HEK293T (cell line): ENCODE results near the gene CDC25B.
"Not testable (repeated sequence)": the region's sequence is repeated elsewhere in the genome, so short reads cannot be mapped to it uniquely, and the experiment has no call there.

Experiments
- CTCF ChIA-PET: fragments of 350-600 bp; formaldehyde crosslinking; extraction: SDS; loops from one replicate; lab custom pipeline; 2021; ENCODE audit warnings: antibody characterized with exemption, inconsistent platforms; lab: Yijun Ruan, JAX
- POLR2A ChIA-PET: fragments of 350-600 bp; formaldehyde crosslinking; extraction: SDS; loops from one replicate; lab custom pipeline; 2020; ENCODE audit warnings: antibody characterized with exemption, inconsistent platforms; lab: Yijun Ruan, JAX
- DNase-seq: peaks from one replicate; pipeline ENCODE4 v3.0.0; 2012; ENCODE audit warnings: mixed read lengths; ENCODE audit errors: extremely low spot score
- ARNT ChIP-seq: fragments of 450-650 bp; IDR thresholded peaks from 2 replicates; pipeline ENCODE4 v1.6.1; 2017; ENCODE audit warnings: mild to moderate bottlenecking
- BHLHE40 ChIP-seq: fragments of 450-650 bp; IDR thresholded peaks from 2 replicates; pipeline ENCODE4 v1.6.1; 2016; ENCODE audit warnings: mild to moderate bottlenecking, moderate library complexity, borderline replicate concordance
- CTBP1 ChIP-seq: fragments of 450-650 bp; IDR thresholded peaks from 2 replicates; pipeline ENCODE4 v1.6.1; 2016; ENCODE audit warnings: borderline replicate concordance
- ELF4 ChIP-seq: fragments of 450-650 bp; IDR thresholded peaks from 2 replicates; pipeline ENCODE4 v1.6.1; 2017; ENCODE audit warnings: antibody characterized with exemption
- FOXA1 ChIP-seq: fragments of 450-650 bp; IDR thresholded peaks from 2 replicates; pipeline ENCODE4 v1.6.1; 2016; ENCODE audit warnings: mild to moderate bottlenecking
- FOXK2 ChIP-seq: fragments of 450-650 bp; IDR thresholded peaks from 2 replicates; pipeline ENCODE4 v1.6.1; 2016; ENCODE audit warnings: mild to moderate bottlenecking
- FOXM1 ChIP-seq: fragments of 450-650 bp; IDR thresholded peaks from 2 replicates; pipeline ENCODE4 v1.6.1; 2017; ENCODE audit warnings: mild to moderate bottlenecking, borderline replicate concordance
- HDGF ChIP-seq: fragments of 450-650 bp; IDR thresholded peaks from 2 replicates; pipeline ENCODE4 v1.6.1; 2017; ENCODE audit warnings: antibody characterized with exemption, borderline replicate concordance
- L3MBTL2 ChIP-seq: fragments of 450-650 bp; conservative IDR thresholded peaks from 2 replicates; pipeline ENCODE4 v1.6.1; 2016; ENCODE audit warnings: mild to moderate bottlenecking
- LEF1 ChIP-seq: fragments of 450-650 bp; IDR thresholded peaks from 2 replicates; pipeline ENCODE4 v1.6.1; 2017; ENCODE audit warnings: mild to moderate bottlenecking, borderline replicate concordance
- NFRKB ChIP-seq: fragments of 450-650 bp; IDR thresholded peaks from 2 replicates; pipeline ENCODE4 v1.6.1; 2016; ENCODE audit warnings: mild to moderate bottlenecking, moderate library complexity
- SP1 ChIP-seq: fragments of 450-650 bp; IDR thresholded peaks from 2 replicates; pipeline ENCODE4 v1.6.1; 2017
- SUZ12 ChIP-seq: fragments of 450-650 bp; IDR thresholded peaks from 2 replicates; pipeline ENCODE4 v1.6.1; 2016; ENCODE audit warnings: mild to moderate bottlenecking
- TARDBP ChIP-seq: fragments of 450-650 bp; IDR thresholded peaks from 2 replicates; pipeline ENCODE4 v1.6.1; 2016
- ZNF384 ChIP-seq: fragments of 450-650 bp; IDR thresholded peaks from 2 replicates; pipeline ENCODE4 v1.6.1; 2016
- TF ChIP-seq, protein P1 (sequence below): fragments of 450-650 bp; IDR thresholded peaks from 2 replicates; pipeline ENCODE4 v1.6.1; 2016

The CDC25B gene

DNA sequence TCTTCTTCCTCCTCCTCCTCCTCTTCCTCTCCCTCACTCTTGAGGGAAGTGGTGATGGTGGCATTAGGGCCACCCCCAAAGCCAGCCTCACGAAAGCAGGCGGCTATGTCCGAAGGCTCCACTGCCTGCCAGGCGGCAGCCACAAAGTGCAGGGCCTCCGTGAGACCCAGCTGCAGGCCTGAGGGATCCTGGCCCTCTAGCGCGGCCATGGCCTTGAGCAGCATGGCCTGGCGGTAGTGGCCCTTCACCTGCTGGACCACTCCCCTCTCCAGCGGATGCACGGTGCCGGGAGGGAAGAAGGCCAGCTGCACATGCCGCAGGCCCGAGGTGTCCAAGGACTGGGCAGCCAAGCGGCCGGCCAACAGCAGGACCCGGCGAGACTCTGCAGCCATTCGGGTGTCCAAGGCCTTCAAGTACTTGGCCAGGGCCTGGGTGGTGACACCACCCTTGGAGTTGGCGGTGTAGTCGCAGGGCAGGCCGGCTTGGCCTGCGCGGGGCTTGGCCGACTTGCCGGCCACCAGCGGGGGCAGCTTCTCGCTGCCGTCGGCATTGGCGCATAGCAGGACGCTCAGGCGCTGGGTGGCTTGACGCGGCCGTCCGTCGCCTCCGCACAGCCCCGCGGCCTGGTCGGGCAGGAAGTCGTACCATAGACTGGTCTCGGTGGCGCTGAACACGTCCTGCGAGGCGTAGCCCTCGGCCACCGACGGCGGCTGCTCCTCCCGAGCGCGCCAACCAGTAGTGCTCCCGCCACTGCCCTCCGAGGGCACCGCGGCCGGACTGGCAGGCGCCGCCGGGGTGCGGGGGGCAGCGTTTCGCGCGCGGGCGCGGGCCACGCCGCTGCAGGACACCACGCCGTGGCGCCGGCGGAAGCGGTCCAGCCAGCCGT is 10.6 kb upstream of the CDC25B start:
- POLR2A ChIA-PET, result interaction anchor here (0.7 to 3.3 kb wide), 8 partner anchors 15 to 288 kb away, joined by 3 to 47 read pairs (median 6); partner anchors contain the start of genes ADISSP and AP5S1
- DNase-seq, result no peak
- CTCF ChIA-PET, result interaction anchor here (0.6 to 1.7 kb wide), 3 partner anchors 33 to 80 kb away, joined by 3 to 7 read pairs (median 3); no protein-coding TSS in a partner anchor
- no peak for TF ChIP-seq FOXM1
- TF ChIP-seq ELF4, result no peak
- TF ChIP-seq, protein P1, sequence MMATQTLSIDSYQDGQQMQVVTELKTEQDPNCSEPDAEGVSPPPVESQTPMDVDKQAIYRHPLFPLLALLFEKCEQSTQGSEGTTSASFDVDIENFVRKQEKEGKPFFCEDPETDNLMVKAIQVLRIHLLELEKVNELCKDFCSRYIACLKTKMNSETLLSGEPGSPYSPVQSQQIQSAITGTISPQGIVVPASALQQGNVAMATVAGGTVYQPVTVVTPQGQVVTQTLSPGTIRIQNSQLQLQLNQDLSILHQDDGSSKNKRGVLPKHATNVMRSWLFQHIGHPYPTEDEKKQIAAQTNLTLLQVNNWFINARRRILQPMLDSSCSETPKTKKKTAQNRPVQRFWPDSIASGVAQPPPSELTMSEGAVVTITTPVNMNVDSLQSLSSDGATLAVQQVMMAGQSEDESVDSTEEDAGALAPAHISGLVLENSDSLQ, result no peak
- TF ChIP-seq CTBP1, result no peak
- TF ChIP-seq FOXA1, result no peak
- no peak for TF ChIP-seq NFRKB
- no peak for TF ChIP-seq TARDBP
- TF ChIP-seq ARNT, result no peak
- no peak for TF ChIP-seq LEF1
- TF ChIP-seq BHLHE40, result no peak
- TF ChIP-seq L3MBTL2, result no peak
- no peak for TF ChIP-seq FOXK2
- TF ChIP-seq HDGF, result no peak
- TF ChIP-seq SUZ12, result no peak
- no peak for TF ChIP-seq ZNF384
- no peak for TF ChIP-seq SP1

DNA sequence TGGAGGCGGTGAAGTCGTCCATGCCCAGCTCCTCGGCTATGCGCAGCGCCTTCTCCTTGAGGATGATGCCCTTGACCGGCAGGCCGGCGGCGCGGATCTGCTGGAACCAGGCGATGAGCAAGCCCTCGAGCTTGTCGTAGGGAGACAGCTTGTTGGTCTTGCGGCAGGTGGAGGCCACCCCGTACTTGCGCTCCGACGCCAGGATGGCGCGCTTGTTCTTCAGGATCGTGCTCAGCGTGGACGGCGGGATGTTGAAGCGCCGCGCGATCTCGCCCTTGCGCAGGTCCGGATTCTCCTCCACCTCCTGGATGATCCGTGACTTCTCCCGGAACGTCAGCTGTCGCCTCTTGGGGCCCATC is 10.0 kb upstream of the CDC25B start:
- TF ChIP-seq L3MBTL2, result peak; percentile 84
- TF ChIP-seq FOXM1, result no peak
- DNase-seq, result peak; percentile 35
- POLR2A ChIA-PET, result interaction anchor here (0.7 to 3.3 kb wide), 12 partner anchors 14 to 287 kb away, joined by 3 to 47 read pairs (median 4); partner anchors contain the start of genes ADISSP, AP5S1 and MAVS
- CTCF ChIA-PET, result interaction anchor here (0.8 to 2.4 kb wide), 3 partner anchors 32 to 50 kb away, joined by 3 to 9 read pairs (median 7); partner anchors contain the start of gene AP5S1

DNA sequence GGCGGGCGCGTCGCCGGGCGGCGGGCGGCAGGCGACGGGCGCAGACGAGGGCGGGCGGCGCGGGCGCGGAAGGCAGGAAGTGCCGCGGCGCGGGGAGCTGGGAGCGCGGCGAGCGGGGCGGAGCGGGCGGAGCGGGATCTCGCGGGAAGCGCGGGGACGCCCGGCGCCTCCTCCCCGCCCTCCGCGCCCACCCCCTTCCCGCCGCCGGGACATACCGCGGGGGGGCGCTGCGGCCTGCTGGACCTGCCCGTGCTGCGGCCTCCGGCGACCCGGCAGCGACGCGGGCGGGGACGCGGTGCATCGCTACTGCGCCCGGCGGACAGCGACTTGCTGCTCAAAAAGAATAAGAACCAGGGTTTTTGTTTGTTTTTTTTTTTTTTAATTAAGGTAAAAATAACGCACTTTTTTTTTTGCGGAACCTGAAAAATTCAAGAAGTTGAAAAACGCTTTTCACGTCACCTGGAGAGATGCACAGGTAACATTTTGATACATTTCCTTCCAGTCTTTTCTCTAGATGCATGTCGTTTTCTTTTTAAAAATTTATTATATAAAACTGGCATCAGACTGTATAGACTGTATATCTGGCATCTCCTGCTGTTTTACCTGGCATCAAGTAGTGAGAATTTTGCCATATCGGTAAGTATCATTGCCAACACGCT is 9.3 kb upstream of the CDC25B start, which contains the start of gene CENPB:
Gene CENPB (minus strand): TSS at position 76 of the 659 bp plus-strand sequence. CDS start 257 bp downstream, outside the sequence.
- ChIA-PET CTCF (interaction anchor here (0.8 to 2.4 kb wide), 6 partner anchors 32 to 298 kb away, joined by 3 to 9 read pairs (median 4); partner anchors contain the start of gene AP5S1), POLR2A (interaction anchor here (0.6 to 3.3 kb wide), 19 partner anchors 9 to 287 kb away, joined by 3 to 47 read pairs (median 4); partner anchors contain the start of genes ADISSP, AP5S1, CDC25B and MAVS)
- peak; percentile 91 for DNase-seq
- no peak for TF ChIP-seq NFRKB
- no peak for TF ChIP-seq L3MBTL2
- TF ChIP-seq FOXM1, result no peak
- TF ChIP-seq HDGF, result no peak
- TF ChIP-seq FOXA1, result no peak
- no peak for TF ChIP-seq TARDBP
- TF ChIP-seq LEF1, result no peak
- no peak for TF ChIP-seq CTBP1
- TF ChIP-seq SP1, result no peak
- TF ChIP-seq, protein P1, result no peak

DNA sequence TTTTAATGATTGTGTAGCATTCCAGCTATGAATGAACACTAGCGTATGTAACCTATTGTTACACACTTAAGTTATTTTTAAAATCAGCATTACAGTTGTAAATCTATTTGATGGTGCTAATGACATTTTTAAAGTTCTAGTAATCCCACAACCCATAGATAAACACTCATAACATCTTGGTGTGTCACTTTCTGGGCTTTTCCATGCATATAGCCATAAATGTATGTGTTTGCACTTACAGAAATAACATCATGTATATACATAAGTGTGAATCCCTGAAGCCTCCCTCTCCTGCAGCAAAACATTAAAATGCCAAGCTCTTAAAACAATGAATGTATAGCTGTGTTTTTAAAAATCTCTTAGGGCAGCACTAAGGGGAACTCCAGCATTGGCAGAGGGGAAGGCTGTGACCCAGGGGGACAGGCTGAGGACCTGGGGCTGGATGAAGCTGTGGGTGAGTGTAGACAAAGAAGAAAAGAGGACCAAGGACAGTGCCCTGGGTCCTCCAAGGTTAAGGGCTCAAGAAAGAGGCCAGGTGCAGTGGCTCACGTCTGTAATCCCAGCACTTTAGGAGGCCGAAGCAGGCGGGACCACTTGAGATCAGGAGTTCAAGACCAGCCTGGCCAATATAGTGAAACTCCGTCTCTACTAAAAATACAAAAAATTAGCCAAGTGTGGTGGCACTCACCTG is 8.6 kb upstream of the CDC25B start:
- CTCF ChIA-PET, result interaction anchor here (1.1 to 2.5 kb wide), 6 partner anchors 31 to 298 kb away, joined by 3 to 13 read pairs (median 6); partner anchors contain the start of gene AP5S1
- POLR2A ChIA-PET, result interaction anchor here (1.0 to 3.3 kb wide), 10 partner anchors 8 to 105 kb away, joined by 3 to 47 read pairs (median 6); partner anchors contain the start of genes ADISSP, AP5S1 and CDC25B
- no peak for DNase-seq
- TF ChIP-seq LEF1 (no peak), ZNF384 (no peak), ELF4 (no peak), CTBP1 (no peak), SP1 (no peak)

DNA sequence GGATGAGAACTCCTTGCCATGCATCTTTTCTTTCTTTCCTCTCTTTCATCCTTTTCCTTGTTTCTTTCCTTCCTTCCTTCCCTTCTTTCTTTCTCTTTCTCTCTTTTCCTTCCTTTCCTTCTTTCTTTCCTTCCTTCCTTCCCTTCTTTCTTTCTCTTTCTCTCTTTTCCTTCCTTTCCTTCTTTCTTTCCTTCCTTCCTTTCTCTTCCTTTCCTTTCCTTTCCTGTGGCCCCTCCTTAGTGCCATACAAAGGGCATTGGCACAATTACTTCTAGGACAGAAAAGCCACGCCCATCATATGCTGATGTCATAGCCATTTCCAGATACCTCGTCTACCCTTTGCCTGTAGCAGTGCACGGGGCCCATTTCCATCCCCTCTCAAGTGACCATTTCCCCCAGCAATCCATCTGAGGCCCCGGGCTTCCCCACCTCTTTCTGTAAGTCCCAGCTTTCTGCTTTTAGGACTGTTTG is 7.4 kb upstream of the CDC25B start:
- ChIA-PET POLR2A (interaction anchor here (2.2 kb wide), 1 partner anchor 21 kb away, joined by 19 read pairs; the partner anchor contains the start of gene ADISSP), CTCF (interaction anchor here (0.7 to 2.5 kb wide), 4 partner anchors 11 to 66 kb away, joined by 5 to 13 read pairs (median 6); partner anchors contain the start of gene AP5S1)
- no peak for DNase-seq
- TF ChIP-seq ARNT (no peak), HDGF (no peak), FOXK2 (no peak), NFRKB (no peak), TARDBP (no peak), L3MBTL2 (no peak)
- TF ChIP-seq, protein P1, result peak; percentile 32; the same call in 1 of the 2 replicates

DNA sequence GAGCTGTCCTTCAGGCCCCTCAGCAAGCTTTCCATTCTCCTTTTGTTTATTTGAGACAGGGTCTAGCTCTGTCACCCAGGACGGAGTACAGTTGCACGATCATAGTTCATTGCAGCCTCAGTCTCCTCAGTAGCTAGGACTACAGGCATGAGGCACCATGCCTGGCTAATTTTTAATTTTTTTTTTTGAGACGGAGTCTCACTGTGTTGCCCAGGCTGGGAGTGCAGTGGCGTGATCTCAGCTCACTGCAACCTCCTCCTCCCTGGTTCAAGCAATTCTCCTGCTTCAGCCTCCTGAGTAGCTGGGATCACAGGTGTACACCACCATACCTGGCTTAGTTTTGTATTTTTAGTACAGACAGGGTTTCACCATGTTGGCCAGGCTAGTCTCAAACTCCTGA is 6.9 kb upstream of the CDC25B start:
- DNase-seq, POLR2A ChIA-PET: not testable (repeated sequence)
- CTCF ChIA-PET, result interaction anchor here (0.7 to 2.5 kb wide), 5 partner anchors 10 to 65 kb away, joined by 4 to 13 read pairs (median 5); partner anchors contain the start of gene AP5S1

DNA sequence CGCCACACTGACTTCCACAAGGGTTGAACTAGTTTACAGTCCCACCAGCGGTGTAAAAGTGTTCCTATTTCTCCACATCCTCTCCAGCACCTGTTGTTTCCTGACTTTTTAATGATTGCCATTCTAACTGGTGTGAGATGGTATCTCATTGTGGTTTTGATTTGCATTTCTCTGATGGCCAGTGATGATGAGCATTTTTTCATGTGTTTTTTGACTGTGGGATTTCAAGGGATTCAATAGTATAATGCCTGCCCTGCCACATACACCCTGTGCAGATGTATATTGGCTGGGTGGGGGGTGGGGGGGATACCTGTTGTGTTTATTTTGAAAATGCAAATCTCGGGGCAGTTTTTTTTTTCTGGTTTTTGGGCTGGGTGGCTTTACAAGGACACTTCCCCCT is 1.9 kb upstream of the CDC25B start:
- DNase-seq, CTCF ChIA-PET, POLR2A ChIA-PET: not testable (repeated sequence)
